Cardiac septum (tissue), 1 donor: ENCODE measurements around the gene TEKTIP1. TPM values are rescaled to one million over a fixed set of nuclear protein-coding genes. Genes with fewer than 3 reads are reported as not detected.
"Not testable (repeated sequence)": the region's sequence is repeated elsewhere in the genome, so short reads cannot be mapped to it uniquely, and the experiment has no call there.

Experiments used
- DNase-seq: peaks from one replicate; pipeline ENCODE4 v3.0.0-alpha.2; 2020; ENCODE audit warnings: low spot score
- intact Hi-C: fragments of 100-400 bp; cut with DNase I; formaldehyde crosslinking; loops from one replicate; pipeline ENCODE4 v1.14.0; 2022
- total RNA-seq: library from RNA; stranded (reverse); fragmentation: NEBNext Ultra II Directional; extraction: Animal tissue kit (Norgen Biotek cat#: 25700); gene quantifications from one replicate; pipeline ENCODE4 v1.2.1, GENCODE V29; 2021
- donor health status: DM: no; HTN: no; CAD: no.

The TEKTIP1 gene
- total RNA-seq, 1 donor from 2014 or later = 1.7 TPM

- DNase-seq = no peak
- intact Hi-C loops = no loop called here
These were observed 18.5 kb upstream of the TEKTIP1 start for GRCh38 chr19:3520166-3521103.

GRCh38 chr19:3521104-3521445 is 17.9 kb upstream of the TEKTIP1 start:
- DNase-seq = no peak
- intact Hi-C loops = no loop called here

DNA sequence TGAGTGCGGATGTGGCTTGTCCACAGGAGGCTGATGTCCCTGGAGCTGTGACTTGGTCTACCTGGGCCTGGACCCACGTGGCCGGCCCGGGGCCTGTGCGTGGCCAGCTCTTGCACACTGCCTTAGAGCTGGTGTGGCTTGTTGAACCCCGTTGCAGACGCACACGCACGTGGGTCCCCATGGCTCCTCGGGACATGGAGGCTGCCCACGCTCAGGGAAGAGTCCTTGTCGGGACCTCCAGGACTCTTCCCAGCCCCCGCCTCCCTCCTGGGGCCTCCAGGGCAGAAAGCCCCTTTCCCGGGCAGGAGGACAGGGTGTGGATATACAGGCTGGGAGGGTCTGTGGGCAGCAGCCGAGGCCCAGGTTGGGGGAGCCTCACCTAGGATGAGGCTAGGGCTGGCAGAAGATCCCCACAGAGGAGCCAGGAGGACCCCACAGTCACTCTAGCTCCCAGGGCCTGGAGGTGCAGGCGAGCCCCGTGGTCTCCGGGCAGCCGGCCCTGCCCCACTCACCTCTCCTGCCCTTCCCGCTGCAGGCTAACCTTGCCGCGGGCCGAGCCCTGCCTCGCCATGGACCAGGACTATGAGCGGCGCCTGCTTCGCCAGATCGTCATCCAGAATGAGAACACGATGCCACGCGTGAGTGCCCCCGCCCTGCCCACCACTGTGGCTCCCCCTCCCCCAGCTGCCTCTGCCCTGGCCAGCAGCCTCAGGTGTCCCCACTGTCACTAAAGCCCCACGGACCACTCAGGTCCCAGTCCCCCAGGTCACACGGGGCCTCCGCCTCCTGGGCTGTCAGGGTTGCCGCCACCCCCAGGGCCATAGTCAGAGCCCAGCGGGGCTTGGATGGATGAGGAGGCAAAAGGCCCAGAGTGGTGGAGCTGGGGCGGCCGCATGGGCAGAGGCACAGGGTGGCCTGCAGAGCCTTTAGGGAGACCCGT is 16.3 kb upstream of the TEKTIP1 start:
- intact Hi-C loops = no loop called here
- no peak for DNase-seq

- DNase-seq = no peak
- intact Hi-C loops = no loop called here
These were observed 15.5 kb upstream of the TEKTIP1 start for GRCh38 chr19:3523361-3524077.

DNA sequence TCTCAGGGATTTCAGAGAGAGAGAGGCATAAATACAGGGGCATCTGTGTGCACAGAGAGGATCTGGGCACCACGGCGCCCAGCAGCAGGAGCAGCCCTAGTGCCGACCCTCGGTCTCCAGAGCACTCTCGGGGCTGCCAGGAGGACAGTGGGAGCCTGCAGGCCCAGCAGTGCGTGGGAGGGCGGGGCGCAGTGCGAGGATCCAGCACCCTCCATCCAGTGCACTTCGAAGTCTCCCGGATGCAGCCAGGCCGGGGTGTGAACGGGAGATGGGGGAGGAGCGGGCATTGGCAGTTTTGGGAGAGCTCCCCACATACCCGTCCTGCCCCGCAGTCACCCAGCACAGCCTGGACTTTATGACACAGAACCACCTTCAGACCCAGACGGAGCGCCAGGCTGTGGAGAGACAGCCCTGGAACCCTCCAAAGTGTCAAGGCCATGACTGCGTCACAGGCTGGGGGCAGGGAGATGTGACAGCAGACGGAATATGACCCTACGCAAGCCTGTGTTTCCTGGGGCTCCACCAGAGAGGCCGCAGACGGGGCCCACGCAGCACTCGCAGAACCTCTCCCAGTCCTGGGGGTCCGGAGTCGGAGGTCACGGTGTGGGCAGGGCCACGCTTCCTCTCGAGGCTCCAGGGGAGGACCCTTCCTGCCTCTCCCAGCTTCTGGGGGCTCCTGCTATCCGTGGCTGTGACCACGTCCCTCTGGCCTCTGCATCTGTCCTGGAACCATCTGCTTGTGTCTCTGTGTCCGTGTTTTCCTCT is 14.7 kb upstream of the TEKTIP1 start:
- intact Hi-C loops = no loop called here
- DNase-seq = no peak

DNA sequence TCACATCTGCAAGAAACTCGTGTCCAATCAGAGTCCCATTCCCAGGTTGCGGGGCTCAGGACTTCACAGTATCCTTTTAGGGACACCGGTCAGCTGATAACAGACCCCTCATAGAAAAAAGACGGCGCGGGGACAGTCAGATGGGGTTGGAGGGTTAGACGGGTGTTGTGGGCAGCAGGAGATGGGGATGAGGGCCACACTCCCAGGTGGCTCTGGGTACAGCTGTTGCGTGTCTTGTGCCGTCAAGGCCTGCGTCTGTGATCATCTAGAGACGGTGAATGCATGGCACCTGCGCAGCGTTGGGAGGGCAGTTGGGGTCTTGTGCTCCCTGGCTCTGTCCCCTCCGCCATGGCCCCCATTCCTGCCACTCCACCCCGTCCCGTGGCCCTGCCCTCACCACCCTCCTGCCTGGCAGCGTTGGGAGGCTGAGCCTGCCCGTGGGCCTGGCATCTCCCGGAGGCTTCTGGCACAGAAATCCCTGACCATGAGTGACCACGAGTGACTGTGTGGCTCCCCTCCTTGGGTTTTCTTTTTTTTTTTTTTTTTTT is 14.0 kb upstream of the TEKTIP1 start:
- no peak for DNase-seq
- intact Hi-C loops = no loop called here

- no peak for DNase-seq
- intact Hi-C loops = no loop called here
These were observed 12.3 kb upstream of the TEKTIP1 start for GRCh38 chr19:3526507-3527237.

- no peak for DNase-seq
- intact Hi-C loops = no loop called here
These were observed 11.6 kb upstream of the TEKTIP1 start for GRCh38 chr19:3527238-3527910.

DNA sequence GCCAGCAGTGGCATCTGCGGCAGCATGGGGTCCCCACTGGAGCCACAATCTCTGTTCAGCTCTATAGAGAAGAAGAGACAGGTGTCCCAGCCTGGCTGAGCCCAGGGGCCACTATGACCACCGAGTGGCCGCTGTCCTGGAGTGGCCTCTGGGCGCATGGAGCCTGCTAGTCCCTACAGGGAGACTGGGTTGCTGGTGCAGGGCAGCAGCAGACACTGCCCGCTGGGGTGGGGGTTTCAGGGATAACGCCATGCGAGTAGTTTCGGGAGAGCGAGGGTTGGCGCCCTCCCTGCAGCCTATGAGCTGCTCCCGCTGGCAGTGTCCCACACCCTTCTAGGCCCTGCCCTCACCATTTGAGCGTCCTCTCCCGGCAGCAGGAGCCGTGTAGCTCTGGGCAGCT is 10.9 kb upstream of the TEKTIP1 start:
- no peak for DNase-seq
- intact Hi-C loops = no loop called here

GRCh38 chr19:3528539-3529211 is 10.3 kb upstream of the TEKTIP1 start:
- DNase-seq = no peak
- intact Hi-C loops = no loop called here

DNA sequence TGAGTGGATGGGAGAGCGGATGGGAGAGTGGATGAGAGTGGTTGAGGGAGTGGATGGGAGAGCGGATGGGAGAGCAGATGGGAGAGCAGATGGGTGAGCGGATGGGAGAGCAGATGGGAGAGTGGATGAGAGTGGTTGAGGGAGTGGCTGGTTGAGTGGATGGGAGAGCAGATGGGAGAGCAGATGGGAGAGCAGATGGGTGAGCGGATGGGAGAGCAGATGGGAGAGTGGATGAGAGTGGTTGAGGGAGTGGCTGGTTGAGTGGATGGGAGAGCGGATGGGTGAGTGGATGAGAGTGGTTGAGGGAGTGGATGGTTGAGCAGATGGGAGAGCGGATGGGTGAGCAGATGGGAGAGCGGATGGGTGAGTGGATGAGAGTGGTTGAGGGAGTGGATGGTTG is 9.7 kb upstream of the TEKTIP1 start:
- intact Hi-C loops, DNase-seq: not testable (repeated sequence)

GRCh38 chr19:3530389-3530788 is 8.6 kb upstream of the TEKTIP1 start:
- intact Hi-C loops = no loop called here
- DNase-seq = no peak

- intact Hi-C loops = no loop called here
- DNase-seq = no peak
These were observed 7.3 kb upstream of the TEKTIP1 start for GRCh38 chr19:3531716-3532115.

DNA sequence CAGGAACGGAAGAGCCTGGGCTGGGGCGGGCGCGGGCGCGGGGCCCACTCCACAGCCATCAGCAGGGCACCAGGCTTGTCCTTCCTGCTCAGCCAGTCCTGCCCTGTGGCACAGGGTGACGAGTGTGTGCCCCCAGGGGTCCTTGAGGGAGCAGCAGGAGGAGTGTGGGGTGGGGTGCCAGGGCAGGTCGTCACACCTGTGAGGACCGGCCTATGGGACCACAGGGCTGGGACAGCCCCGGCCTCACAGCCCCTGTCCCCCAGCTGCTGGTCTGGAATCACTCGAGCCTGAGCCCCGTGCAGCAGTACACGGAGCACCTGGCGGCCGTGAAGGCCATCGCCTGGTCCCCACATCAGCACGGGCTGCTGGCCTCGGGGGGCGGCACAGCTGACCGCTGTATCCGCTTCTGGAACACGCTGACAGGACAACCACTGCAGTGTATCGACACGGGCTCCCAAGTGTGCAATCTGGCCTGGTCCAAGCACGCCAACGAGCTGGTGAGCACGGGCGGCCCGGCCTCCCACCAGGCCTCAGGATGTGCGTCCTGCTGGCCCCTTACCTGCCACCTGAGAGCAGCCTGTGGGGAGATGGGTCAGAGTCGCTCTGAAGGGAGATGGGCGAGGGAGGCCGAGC is 6.7 kb upstream of the TEKTIP1 start:
- no peak for DNase-seq
- intact Hi-C loops = no loop called here

GRCh38 chr19:3533033-3533432 is 5.9 kb upstream of the TEKTIP1 start:
- intact Hi-C loops = no loop called here
- no peak for DNase-seq

GRCh38 chr19:3533563-3534216 is 5.3 kb upstream of the TEKTIP1 start:
- DNase-seq = no peak
- intact Hi-C loops = no loop called here
